Stimulated activated CD8-positive, alpha-beta memory T cell treated with anti-CD3 and anti-CD28 coated beads, Interleukin-12 subunit alpha, Interleukin-12 subunit beta, amount 100 ng/mL, for 24 hours (primary cell): Measurements from ENCODE around the gene MID1.
"Not testable (repeated sequence)": the region's sequence is repeated elsewhere in the genome, so short reads cannot be mapped to it uniquely, and the experiment has no call there.

Experiments
- DNase-seq: peaks from one replicate; pipeline ENCODE4 v3.0.0-alpha.2; 2020; ENCODE audit errors: extremely low read depth

Gene MID1

DNA sequence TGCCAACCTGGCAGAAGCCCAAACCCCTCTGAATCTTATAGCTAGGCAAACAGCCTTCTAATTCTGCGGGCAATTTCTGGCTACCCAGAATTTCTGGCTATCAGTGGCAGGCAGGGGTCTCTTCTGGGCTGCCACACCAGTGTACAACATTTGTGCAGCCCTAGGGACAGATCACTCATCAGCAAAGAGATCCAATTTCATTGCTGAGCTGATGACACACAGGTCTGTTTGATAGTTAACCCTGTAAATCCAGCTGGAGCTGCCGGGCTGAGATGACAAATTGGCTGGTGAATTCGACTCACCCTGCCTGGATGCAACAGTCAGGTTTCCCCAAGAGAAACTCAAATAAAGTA, 2.4 kb downstream of the MID1 start:
- DNase-seq, result no peak

DNA sequence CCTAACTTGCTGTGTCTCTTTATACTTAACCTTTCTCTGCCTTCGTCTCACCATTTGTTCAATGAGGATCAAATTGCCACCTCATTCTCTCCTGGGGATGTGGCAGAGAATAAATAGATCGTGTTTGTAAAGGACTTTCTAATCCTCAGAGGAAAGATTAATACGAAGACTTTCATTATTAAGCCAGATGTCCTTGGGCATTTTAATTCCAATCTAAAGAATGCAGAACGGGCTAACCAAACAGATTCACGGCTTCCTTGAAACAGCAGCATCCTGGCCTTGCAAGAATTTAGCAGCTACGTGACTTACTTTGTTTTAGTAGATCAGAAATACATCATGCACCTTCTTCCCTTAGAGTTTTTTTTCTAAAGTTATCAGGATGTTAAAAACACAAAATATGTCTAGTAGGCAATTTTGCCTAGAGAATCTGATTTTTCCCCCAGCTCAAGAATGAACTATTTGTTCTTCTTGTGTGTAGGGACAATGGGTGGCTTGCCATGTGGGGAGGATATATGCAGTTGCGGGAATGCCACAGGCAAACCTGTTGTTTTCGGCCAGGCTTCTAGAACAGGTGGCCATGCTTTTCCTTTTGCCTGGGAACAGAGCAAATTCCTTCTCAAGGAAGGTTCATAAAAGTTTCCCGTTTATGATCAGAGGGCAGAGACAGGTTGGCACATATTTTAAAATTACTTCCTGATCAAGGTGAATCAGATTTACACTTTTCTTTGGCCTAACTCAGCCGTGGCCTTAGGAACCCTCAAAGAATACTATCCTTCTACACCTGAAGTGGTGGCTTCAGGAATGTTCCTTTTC, 3.0 kb downstream of the MID1 start:
- no peak for DNase-seq

GRCh38 chrX:10615931-10616774, 4.2 kb downstream of the MID1 start:
- DNase-seq, result no peak

- no peak for DNase-seq
These were observed 8.2 kb downstream of the MID1 start for GRCh38 chrX:10612215-10612614.

- DNase-seq, result no peak
These were observed 8.8 kb downstream of the MID1 start for GRCh38 chrX:10611441-10612090.

- no peak for DNase-seq
These were observed 12.3 kb downstream of the MID1 start for GRCh38 chrX:10608099-10608498.

- no peak for DNase-seq
These were observed 13.2 kb downstream of the MID1 start for GRCh38 chrX:10607233-10607632.

GRCh38 chrX:10603612-10604011, 16.8 kb downstream of the MID1 start:
- no peak for DNase-seq

GRCh38 chrX:10602646-10603045, 17.7 kb downstream of the MID1 start:
- no peak for DNase-seq

DNA sequence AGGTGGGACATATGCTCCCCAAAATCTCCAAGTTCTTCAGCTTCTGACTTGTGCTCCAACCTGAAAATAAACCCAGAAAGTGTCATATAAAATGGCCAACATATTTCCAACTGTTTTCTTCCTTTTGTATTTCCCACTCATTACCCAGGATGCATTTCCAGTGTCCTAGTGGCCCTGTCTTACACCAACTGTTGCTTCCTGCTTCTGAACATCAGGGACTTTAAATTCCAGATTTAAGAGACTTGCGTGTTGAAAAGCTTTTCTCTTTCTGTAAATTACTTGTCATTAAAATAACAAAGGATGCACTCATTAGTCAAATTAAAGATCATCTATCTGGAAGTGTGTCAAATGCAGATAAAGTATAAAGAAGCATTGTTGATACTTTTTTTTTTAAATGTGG, 19.9 kb downstream of the MID1 start:
- DNase-seq, result no peak

DNA sequence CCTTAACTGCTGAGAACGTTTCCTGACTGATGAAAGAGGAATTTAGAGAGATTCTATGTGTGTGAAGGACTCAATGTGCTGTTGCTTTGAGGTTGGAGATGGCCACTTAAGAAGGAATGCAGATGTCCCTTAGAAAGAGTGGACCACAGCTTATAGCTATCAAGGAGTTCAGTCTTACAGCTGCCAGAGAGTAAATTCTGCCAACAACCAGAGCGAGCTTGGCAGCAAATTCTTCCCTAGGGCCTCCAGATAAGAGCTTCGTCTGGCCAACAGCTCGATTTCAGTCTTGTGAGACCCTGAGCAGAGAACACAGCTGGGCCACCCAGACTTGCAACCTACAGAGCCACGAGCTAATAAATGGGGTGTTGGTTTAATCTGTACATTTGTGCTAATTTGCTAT, 21.8 kb downstream of the MID1 start:
- no peak for DNase-seq

DNA sequence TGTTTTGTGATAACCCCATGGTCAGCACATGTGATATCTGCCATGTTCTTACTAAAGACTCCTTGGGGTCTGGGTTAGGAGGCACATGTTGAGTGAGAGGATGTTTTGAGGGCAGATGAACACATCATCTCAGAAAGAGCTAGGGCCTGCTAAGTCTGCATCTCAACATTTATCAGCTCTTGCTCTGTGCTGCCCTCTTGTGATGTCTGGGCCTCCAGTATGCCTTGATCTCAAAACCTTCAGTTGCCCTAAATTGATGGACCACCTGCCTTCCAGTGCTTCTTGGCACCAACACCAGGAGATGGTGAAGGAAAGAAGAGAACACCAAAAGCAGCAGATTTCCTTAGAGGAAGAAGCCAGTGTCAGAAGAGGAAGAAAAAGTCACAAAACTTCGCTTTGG, 22.5 kb downstream of the MID1 start:
- DNase-seq, result no peak

DNA sequence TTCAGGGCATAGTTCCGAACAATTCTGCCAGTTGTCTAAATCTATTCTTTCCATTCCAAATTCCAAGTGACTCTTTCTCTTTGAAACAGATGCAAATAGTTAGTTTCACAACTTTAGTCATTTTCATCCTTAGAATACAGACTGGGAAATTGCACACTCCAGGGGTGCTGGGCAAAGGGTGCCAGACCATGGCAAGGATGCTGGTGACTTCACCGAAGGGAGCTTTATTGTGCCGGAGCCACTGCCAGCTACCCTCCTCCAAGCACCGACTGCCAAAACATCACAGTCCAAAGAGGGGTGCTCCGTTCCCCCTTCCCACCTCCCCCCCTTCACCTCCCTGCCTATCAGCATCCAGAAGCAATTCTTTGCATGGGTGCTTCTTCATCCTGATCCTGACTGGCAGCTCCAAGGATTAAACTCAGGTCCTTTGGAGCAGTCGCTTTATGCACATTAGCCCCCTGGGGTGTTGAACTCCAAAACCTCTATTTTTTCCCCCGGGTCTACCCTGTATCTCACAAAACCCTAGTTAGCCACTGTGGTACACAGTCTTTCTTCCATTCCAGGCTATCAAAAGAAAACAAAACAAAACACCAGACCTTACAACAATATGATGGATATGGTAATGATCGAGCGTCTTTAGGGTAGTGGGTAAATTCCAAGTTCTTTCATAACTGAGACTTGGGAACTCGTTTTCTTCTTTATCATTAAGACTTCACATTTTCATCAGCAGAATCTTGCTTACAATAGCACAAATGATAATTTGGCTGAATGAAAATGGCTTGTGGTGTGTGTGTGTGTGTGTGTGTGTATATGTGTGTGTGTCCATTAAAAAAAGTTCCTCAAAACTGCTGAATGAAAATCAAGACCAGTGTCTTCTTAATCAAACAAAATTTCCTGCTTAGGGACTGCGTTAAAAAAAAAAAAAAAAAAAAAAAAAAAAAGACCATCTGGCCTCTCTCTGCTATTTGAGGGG, 28.7 kb downstream of the MID1 start:
- no peak for DNase-seq

DNA sequence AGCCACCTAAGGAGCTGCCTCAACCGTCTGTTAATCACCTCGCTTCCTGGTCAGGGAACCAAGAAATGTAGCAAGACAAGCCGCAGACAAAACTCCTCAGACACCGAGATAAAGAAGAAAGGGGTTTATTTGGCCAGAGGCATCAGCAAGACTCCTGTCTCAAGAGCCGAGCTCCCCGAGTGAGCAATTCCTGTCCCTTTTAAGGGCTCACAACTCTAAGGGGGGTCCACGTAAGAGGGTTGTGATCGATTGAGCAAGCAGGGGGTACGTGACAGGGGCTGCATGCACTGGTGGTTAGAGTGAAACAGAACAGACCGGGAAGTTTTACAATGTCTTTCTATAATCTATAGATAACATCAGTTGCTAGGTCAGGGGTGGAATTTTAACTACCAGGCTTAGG, 30.6 kb downstream of the MID1 start:
- not testable (repeated sequence) for DNase-seq

- no peak for DNase-seq
These were observed 31.3 kb downstream of the MID1 start for GRCh38 chrX:10589098-10589497.

GRCh38 chrX:10584882-10585281, 35.5 kb downstream of the MID1 start:
- not testable (repeated sequence) for DNase-seq

DNA sequence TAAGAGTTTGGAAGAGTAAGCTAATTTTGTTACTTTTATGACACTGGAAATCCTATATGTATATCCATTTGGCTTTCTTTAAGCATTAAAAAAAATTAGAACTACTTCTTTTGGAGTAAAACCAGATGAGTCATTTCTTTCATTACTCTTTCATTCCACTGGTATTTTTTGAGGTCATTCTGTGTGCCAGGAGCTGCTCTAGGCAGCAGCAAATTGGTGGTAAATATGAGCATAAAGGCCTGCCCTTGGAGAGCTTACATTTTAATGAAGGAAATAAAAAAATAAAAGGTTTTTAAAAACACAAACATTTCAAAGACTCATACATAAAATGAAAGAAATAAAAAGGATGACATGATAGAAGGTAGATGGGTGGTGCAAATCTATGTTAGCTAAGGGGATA, 37.4 kb downstream of the MID1 start:
- no peak for DNase-seq

DNA sequence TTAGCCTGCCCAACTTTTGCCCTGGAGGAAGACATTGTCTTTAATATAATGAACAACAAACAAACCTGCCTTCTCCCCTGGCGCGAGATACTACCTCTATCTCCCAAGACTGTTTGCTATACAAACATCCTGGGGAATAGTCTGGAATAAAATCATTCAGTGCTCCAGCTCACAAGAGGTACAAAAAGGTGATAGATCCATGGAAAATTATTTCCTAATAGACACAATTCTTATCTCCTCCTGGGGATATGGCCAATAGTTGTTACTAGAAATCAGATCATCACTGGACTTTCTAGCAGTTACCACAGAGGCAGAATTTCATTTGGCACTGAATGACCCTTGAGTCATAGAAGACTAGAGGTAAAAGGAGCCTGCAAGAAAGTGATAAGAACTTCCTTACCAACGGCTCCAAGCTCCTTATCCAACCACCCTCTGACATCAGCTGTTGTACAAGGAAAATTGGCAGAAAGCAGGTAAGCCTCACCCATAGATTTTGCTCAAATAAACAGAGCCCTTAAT, 38.1 kb downstream of the MID1 start:
- DNase-seq, result no peak

DNA sequence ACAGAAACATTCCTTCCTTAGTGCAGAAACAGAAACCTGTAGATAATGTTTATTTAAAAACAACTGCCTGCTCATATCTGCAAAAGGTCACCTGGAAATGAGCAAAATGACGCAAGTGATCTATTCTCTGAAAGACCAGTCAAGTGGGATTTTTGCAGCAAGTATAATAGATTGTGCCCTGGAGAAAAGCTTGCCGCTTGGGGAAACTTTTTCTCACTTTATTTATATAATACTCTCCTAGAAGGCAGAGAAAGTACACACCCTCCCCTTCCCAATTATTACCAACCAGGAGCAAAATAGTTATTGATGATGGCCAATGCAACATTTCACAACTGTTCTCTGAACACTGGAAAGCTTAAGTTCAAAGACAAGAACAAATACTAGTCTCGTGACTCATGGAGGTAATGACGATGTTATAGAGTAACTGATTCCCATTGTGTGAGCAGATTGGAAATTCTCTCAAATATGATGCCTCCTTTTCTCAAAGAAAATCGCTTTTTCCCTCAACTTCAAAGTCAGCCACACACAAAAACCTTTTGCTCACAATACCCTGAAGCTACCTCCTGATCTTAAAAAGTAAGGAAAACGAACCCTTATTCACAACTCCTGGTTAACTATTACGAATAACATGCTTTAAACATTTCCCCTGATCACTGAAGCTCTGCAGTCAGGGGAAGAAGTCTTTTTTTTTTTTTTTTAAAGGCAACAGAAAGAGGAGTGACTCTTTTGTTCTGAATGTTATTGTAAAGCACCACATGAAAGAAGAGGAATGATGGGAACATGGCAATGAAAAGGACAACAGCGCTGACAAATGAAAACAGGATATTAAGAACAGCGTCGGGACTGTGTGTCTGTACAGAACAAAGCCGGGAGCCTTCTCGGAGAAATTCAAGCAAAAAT, 41.0 kb downstream of the MID1 start:
- no peak for DNase-seq

DNA sequence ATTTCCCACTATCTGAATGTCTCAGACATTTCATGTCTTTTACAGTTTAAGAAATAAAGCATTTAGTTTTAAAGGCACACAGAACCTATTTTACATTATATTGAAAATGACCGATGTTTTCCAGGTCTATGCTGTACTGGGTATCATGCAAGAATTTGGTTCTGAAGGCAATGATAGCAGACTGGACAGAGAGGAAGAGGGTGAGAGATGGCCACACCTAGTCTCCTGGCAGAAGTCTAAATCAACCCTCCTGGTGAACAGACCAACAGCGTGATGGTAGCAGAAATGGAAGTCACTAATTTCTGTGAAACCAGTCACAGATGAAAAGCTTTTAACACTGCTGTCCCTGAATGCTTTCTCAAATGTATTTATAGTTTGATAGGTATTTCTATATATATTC, 41.9 kb downstream of the MID1 start:
- DNase-seq, result no peak
